ENCODE data around the gene IGFBP4. TPM values are rescaled to one million over a fixed set of nuclear protein-coding genes. Genes with fewer than 3 reads are reported as not detected.
A peak's percentile ranks its signal among the peaks of the same experiment; 100 is the strongest.

Gene IGFBP4
- total RNA-seq, 1 donor from 2014 or later = 700 TPM

GRCh38 chr17:40501499-40501911, 58.3 kb downstream of the IGFBP4 start, which contains the start of gene TNS4:
Gene TNS4 (minus strand): TSS chr17:40501623. CDS start chr17:40496425, 5,198 bp downstream.
- H3K36me3 ChIP-seq = no peaks in the 10 kb centered on the region
- DNase-seq (ENCODE audit: extremely low spot score in 2 of 2) = no peak
- intact Hi-C loops (cut with DNase I) = no loop called here
- H3K27ac ChIP-seq = peak within 1 kb of the TSS; percentile 87
- TF ChIP-seq POLR2A (IDR thresholded peaks at IDR 0.05) (peak in 1 of 2 donors; percentile 44), CTCF (IDR thresholded peaks at IDR 0.05) (no peak), POLR2AphosphoS5 (IDR thresholded peaks at IDR 0.05; ENCODE audit: insufficient read depth in 1 of 2, low read depth in 1 of 2) (peak; percentile 60 to 77)
- H3K27me3 ChIP-seq = no peaks in the 10 kb centered on the region
- peaks cover 8% of the 10 kb centered on the region for H3K4me1 ChIP-seq
- peak within 1 kb of the TSS in 1 of 2 donors; percentile 48 for H3K4me3 ChIP-seq
- H3K9me3 ChIP-seq = no peaks in the 10 kb centered on the region

DNA sequence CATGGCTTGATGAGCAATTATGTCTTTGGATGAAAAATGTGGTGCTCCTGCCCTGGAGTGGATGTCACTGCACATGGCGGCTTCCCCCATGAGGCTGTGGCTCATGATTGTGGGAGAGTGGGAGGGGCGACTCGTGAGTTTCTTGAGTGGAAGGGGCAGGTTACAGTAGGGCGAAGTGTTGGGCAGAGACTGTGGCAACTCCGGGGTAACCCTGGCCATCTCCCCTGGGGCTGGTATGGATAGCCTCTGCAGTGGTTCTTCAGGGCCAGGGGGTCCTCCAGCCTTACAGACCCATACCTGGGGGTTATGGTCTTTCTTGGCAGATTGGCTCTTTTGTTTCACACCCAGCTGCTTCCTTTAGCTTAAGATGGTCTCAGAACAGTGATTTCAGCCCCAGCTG, 59.5 kb downstream of the IGFBP4 start:
- no peak overlapping the region for H3K4me3 ChIP-seq
- intact Hi-C loops (cut with DNase I) = no loop called here

GRCh38 chr17:40503154-40503553, 59.9 kb downstream of the IGFBP4 start:
- H3K36me3 ChIP-seq = no peaks in the 10 kb centered on the region
- no peak for TF ChIP-seq POLR2A (IDR thresholded peaks at IDR 0.05)
- TF ChIP-seq POLR2AphosphoS5 (IDR thresholded peaks at IDR 0.05; ENCODE audit: insufficient read depth in 1 of 2, low read depth in 1 of 2) = no peak
- TF ChIP-seq CTCF (IDR thresholded peaks at IDR 0.05) = no peak
- no peak for DNase-seq (ENCODE audit: extremely low spot score in 2 of 2)
- no peaks in the 10 kb centered on the region for H3K9me3 ChIP-seq
- H3K4me1 ChIP-seq = peaks cover 8% of the 10 kb centered on the region
- H3K27ac ChIP-seq = no peak overlapping the region
- no peaks in the 10 kb centered on the region for H3K27me3 ChIP-seq
- no peak overlapping the region for H3K4me3 ChIP-seq
- intact Hi-C loops (cut with DNase I) = no loop called here

More for the DNA sequence above, 59.5 kb downstream of the IGFBP4 start:
- TF ChIP-seq POLR2AphosphoS5 (IDR thresholded peaks at IDR 0.05; ENCODE audit: insufficient read depth in 1 of 2, low read depth in 1 of 2) (no peak), CTCF (IDR thresholded peaks at IDR 0.05) (no peak), POLR2A (IDR thresholded peaks at IDR 0.05) (no peak)
- H3K27me3 ChIP-seq = no peaks in the 10 kb centered on the region
- peak overlapping the region; percentile 50 for H3K27ac ChIP-seq
- no peaks in the 10 kb centered on the region for H3K9me3 ChIP-seq
- no peak for DNase-seq (ENCODE audit: extremely low spot score in 2 of 2)
- no peaks in the 10 kb centered on the region for H3K36me3 ChIP-seq
- peaks cover 8% of the 10 kb centered on the region for H3K4me1 ChIP-seq

DNA sequence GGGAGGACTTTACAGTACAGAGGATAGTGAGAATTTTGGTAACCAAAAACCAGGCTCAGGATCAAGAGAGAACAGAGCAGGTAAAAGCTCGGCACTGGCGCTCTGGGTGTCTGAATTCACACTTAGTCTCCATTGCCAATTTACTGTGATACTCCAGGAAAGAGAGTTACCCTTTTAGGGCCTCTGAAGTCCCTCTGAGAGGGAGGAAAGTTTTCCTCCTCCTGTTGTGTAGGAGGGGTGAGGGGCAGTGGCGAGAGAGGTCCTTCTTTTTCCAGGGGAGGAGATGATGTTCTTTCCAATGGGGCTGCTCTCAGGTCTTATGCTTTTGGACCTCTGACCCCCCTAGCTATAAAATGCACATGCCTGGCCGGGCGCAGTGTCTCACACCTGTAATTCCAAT, 63.5 kb downstream of the IGFBP4 start:
- Histone ChIP-seq H3K9me3 (no peaks in the 10 kb centered on the region), H3K36me3 (no peaks in the 10 kb centered on the region), H3K4me3 (no peak overlapping the region), H3K27me3 (no peaks in the 10 kb centered on the region), H3K4me1 (peaks cover 22% of the 10 kb centered on the region), H3K27ac (no peak overlapping the region)
- intact Hi-C loops (cut with DNase I) = no loop called here
- no peak for DNase-seq (ENCODE audit: extremely low spot score in 2 of 2)
- TF ChIP-seq CTCF (IDR thresholded peaks at IDR 0.05) = no peak

Other genes starting within 250 kb of the IGFBP4 start
- gene WIPF2, start 224.1 kb upstream of the IGFBP4 start, total RNA-seq = 10.6 TPM
- 3.7 TPM for gene CDC6, start 155.6 kb upstream of the IGFBP4 start, total RNA-seq
- 58.9 TPM for gene RARA, start 134.3 kb upstream of the IGFBP4 start, total RNA-seq
- 12.0 TPM for gene GJD3, start 78.7 kb upstream of the IGFBP4 start, total RNA-seq
- 16.9 TPM for gene TOP2A, start 25.6 kb upstream of the IGFBP4 start, total RNA-seq
- gene TNS4, start 58.2 kb downstream of the IGFBP4 start, total RNA-seq = 296 TPM
- not detected for gene CCR7, start 122.0 kb downstream of the IGFBP4 start, total RNA-seq
- 96.3 TPM for gene SMARCE1, start 204.4 kb downstream of the IGFBP4 start, total RNA-seq
- not detected for gene KRT222, start 221.7 kb downstream of the IGFBP4 start, total RNA-seq

All from vagina (tissue), 2 donors.